Large intestine (tissue), 3 donors: ENCODE results near the gene RAB40AL. TPM values are rescaled to one million over a fixed set of nuclear protein-coding genes. Genes with fewer than 3 reads are reported as not detected.
"Not testable (repeated sequence)": the region's sequence is repeated elsewhere in the genome, so short reads cannot be mapped to it uniquely, and the experiment has no call there.

Experiments
- DNase-seq, 2 donors: peaks; one replicate each; pipeline versions ENCODE4 v3.0.0 to v3.0.0-alpha.2; 2013
- H3K27ac ChIP-seq: one replicate; pipeline ENCODE4 v1.5.1; 2013; ENCODE audit warnings: low read length
- H3K27me3 ChIP-seq: 2 replicates; pipeline ENCODE4 v1.6.1; 2013; ENCODE audit warnings: low read length; ENCODE audit not compliant: control insufficient read depth, insufficient read depth
- H3K36me3 ChIP-seq: 2 replicates; pipeline ENCODE4 v1.6.1; 2013; ENCODE audit warnings: low read length; ENCODE audit not compliant: control insufficient read depth, insufficient read depth
- H3K4me1 ChIP-seq: one replicate; pipeline ENCODE4 v1.6.1; 2013; ENCODE audit warnings: low read length; ENCODE audit not compliant: control insufficient read depth, insufficient read depth
- H3K4me3 ChIP-seq: one replicate; pipeline ENCODE4 v1.5.1; 2013; ENCODE audit warnings: low read length
- H3K9me3 ChIP-seq: one replicate; pipeline ENCODE4 v1.6.1; 2013; ENCODE audit warnings: mild to moderate bottlenecking, low read depth, low read length, moderate library complexity; ENCODE audit not compliant: control insufficient read depth
- WGBS: methylation state at CpG from one replicate; pipeline ENCODE4 v1.1.5; 2013; ENCODE audit warnings: low lambda C conversion rate; ENCODE audit not compliant: insufficient coverage; 5-methylcytosine and 5-hydroxymethylcytosine counted together
- polyA plus RNA-seq: library from polyadenylated mRNA; unstranded; fragments of 120-200 nt; gene quantifications from one replicate; pipeline ENCODE4 v1.2.1, GENCODE V29; 2013

Gene RAB40AL
- polyA plus RNA-seq, 1 donor, result 0.25 TPM

DNA sequence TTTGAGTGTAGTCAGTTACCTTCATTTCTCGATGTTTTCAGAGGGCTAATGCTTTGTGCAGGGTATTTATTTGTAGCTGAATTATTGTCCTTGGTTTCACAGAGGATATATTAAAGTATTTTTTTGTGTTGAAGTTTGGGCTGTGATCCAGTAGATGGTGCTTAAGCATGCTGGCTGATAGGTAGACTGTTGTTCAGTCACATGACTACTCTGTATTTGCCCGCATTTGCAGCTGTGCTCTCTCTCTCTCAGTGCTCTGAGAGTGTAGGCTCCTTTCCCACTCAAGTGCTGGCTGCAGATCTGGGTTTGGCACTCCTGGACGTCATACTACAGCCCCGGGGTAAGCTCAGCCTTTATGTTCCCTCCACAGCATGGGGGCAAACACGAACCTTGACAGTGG is 21.7 kb downstream of the RAB40AL start:
- no CpG with 5 or more reads among the region's 5 CpGs for WGBS
- H3K36me3 ChIP-seq, result no peaks in the 10 kb centered on the region
- peak in 1 of 2 donors; percentile 6 for DNase-seq
- H3K27ac ChIP-seq, result no peak overlapping the region
- H3K27me3 ChIP-seq, result no peaks in the 10 kb centered on the region
- H3K9me3 ChIP-seq, result no peaks in the 10 kb centered on the region
- H3K4me3 ChIP-seq, result no peak overlapping the region
- peaks cover 5% of the 10 kb centered on the region for H3K4me1 ChIP-seq

DNA sequence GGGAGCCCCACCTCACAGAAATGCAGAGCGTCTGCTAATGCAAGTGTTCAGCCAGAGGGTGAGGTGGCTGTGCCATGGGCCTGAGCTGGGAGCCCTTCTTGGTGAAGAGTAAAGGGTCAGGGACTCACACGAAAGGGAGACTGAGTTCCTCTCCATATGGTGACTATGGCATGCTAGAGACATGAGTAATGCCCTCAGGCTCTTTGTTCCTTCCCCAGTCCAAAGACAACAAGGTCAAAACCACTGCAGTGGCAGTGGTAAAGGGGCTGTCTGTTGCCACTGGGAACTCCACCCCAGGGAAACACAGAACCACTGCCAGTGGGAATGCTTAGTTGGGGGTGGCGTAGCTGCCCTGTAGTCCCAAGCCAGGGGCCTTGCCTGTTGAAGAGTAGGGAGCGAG is 22.4 kb downstream of the RAB40AL start:
- Histone ChIP-seq H3K27ac (no peak overlapping the region), H3K4me3 (no peak overlapping the region), H3K36me3 (no peaks in the 10 kb centered on the region), H3K4me1 (peaks cover 5% of the 10 kb centered on the region), H3K9me3 (no peaks in the 10 kb centered on the region), H3K27me3 (no peaks in the 10 kb centered on the region)
- no CpG with 5 or more reads among the region's 4 CpGs for WGBS
- no peak for DNase-seq

DNA sequence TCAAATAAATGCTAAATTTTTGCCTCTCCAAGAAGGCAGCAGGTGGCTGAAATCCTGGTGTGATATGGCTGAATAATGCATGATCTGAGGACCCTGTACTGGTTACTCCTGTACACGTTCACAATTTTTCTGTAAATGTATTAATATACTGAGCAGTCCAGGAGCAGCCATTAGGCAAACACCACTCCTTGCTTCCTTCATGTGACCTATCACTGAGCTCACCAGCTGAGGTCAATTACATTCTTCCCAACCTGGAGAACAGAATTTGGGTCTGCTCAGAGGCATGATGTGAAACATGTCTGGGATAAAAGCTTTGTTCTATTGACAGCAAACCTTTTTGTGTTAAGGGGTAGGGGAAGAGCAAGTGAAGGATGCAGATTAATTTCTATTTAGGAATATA is 26.9 kb downstream of the RAB40AL start:
- Histone ChIP-seq H3K36me3 (no peaks in the 10 kb centered on the region), H3K27ac (no peak overlapping the region), H3K9me3 (no peaks in the 10 kb centered on the region), H3K4me1 (peaks cover 5% of the 10 kb centered on the region), H3K27me3 (no peaks in the 10 kb centered on the region), H3K4me3 (no peak overlapping the region)
- DNase-seq, result no peak
- no CpG with 5 or more reads among the region's 1 CpG for WGBS

DNA sequence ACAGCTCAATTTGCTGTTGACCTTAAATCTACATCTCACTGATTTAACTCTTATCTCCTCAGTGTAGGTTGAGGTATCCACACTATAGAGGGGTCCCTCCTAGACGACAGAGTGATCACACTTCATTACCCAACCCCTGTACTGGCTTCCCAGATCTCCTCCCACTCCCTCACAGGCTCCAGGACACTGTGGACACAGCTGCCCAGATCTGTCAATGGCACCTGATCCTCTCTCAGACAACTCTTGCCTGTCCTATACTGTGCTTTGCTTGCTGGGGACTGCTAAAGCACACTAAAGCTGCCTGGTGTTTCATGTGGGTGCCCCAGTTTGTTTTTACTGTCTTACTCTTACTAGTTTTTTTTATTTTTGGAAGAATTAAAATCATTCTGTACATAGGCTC is 27.9 kb downstream of the RAB40AL start:
- Histone ChIP-seq H3K27me3 (no peaks in the 10 kb centered on the region), H3K27ac (no peak overlapping the region)
- no CpG with 5 or more reads among the region's 1 CpG for WGBS

DNA sequence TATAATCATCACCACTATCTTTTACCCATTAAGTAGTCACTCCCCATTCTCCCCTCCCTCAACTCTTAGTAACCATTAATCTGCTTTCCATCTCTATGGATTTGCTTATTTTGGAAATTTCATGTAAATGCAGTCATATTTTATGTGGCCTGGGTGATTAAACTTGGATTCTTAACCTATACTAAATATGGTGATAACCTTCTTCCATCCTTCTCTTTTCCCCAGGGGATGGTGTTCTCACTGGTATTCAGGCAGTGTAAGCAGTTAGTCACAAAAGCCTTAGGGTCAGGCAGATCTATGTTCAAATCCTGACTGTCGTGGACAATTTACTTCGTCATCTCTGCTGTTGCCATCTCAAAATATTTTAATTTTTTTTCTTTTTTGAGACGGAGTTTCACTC is 29.6 kb downstream of the RAB40AL start:
- no CpG with 5 or more reads among the region's 3 CpGs for WGBS
- DNase-seq, result no peak
- no peaks in the 10 kb centered on the region for H3K27me3 ChIP-seq
- no peaks in the 10 kb centered on the region for H3K36me3 ChIP-seq
- H3K27ac ChIP-seq, result no peak overlapping the region
- no peak overlapping the region for H3K4me3 ChIP-seq
- H3K4me1 ChIP-seq, result no peaks in the 10 kb centered on the region
- H3K9me3 ChIP-seq, result no peaks in the 10 kb centered on the region

More for the DNA sequence above, 27.9 kb downstream of the RAB40AL start:
- Histone ChIP-seq H3K9me3 (no peaks in the 10 kb centered on the region), H3K4me3 (no peak overlapping the region), H3K36me3 (no peaks in the 10 kb centered on the region), H3K4me1 (no peaks in the 10 kb centered on the region)
- no peak for DNase-seq

DNA sequence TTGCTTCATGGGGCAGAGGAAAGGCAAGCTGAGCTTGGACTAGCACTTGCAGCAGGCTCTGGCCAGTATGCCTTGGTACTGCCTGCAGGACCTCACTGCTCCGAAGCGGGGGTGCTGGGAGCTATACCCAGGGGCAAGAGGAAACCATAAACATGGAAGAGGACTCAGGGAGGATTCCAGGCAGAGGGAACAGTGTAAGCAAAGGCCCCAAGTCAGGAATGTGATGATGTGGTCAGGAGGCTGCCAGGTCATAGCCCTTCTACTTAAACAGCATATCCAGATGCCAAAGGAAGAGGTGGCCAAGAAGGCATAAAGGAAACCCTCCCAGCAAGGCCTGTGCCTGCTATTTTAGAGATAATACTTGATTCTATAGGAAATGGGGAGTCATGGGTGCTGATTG is 31.1 kb downstream of the RAB40AL start:
- H3K27me3 ChIP-seq, result no peaks in the 10 kb centered on the region
- no peak for DNase-seq
- H3K27ac ChIP-seq, result no peak overlapping the region
- H3K4me1 ChIP-seq, result no peaks in the 10 kb centered on the region
- H3K9me3 ChIP-seq, result no peaks in the 10 kb centered on the region
- no CpG with 5 or more reads among the region's 2 CpGs for WGBS
- no peaks in the 10 kb centered on the region for H3K36me3 ChIP-seq
- H3K4me3 ChIP-seq, result no peak overlapping the region

DNA sequence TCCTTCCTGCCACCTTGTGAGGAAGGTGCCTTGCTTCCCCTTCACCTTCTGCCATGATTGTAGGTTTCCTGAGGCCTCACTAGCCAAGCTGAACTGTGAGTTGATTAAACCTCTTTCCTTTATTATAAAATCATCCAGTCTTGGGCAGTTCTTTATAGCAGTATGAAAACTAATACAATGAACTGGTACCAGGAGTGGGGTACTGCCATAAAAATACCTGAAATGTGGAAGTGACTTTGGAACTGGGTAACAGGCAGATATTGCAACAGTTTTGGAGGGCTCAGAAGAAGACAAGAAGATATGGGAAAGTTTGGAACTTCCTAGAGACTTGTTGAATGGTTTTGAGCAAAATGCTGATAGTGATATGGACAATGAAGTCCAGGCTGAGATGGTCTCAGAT is 34.5 kb downstream of the RAB40AL start:
- not testable (repeated sequence) for H3K27me3 ChIP-seq, H3K27ac ChIP-seq, H3K4me1 ChIP-seq, H3K36me3 ChIP-seq, H3K4me3 ChIP-seq, DNase-seq, H3K9me3 ChIP-seq

DNA sequence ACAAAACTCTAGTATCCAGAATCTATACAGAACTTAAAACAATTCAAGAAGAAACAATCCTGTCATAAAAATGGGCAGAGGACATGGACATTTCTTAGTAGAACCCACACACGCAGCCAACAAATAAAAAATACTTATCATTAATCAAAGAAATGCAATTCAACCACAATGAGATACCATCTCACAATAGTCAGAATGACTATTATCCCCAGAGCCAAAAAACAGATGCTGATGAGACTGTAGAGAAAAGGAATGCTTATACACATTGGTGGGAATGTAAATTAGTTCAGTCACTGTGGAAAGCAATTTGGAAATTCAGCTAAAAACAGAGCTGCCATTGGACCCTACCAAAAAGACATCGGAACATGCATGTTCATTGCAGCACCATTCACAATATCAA is 37.9 kb downstream of the RAB40AL start:
- H3K9me3 ChIP-seq, result no peaks in the 10 kb centered on the region
- no CpG with 5 or more reads among the region's 2 CpGs for WGBS
- H3K4me3 ChIP-seq, result no peak overlapping the region
- H3K27ac ChIP-seq, result no peak overlapping the region
- H3K27me3 ChIP-seq, result no peaks in the 10 kb centered on the region
- no peaks in the 10 kb centered on the region for H3K36me3 ChIP-seq
- no peak for DNase-seq
- H3K4me1 ChIP-seq, result no peaks in the 10 kb centered on the region

DNA sequence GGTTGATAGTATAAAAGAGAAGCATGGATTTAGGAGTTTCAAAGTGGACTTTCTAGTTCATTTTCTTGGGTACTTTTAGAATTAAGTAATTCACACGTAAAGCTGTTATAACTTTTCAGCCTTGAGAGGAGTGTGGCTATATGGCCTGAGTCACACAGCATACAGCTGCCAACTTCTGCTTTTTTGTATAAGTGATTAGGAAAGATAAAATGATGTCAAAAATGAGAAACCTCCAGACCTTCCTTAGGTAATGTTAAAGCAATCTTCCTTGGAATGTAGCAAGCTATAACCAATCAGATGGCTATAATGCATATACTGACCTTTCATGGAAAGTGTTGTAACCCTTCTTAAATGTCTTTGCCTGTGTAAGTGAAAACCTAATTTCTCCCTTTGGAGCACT is 39.2 kb downstream of the RAB40AL start:
- DNase-seq, result no peak
- no peaks in the 10 kb centered on the region for H3K9me3 ChIP-seq
- H3K36me3 ChIP-seq, result no peaks in the 10 kb centered on the region
- no peak overlapping the region for H3K27ac ChIP-seq
- H3K27me3 ChIP-seq, result no peaks in the 10 kb centered on the region
- no CpG with 5 or more reads among the region's 1 CpG for WGBS
- no peak overlapping the region for H3K4me3 ChIP-seq
- no peaks in the 10 kb centered on the region for H3K4me1 ChIP-seq

DNA sequence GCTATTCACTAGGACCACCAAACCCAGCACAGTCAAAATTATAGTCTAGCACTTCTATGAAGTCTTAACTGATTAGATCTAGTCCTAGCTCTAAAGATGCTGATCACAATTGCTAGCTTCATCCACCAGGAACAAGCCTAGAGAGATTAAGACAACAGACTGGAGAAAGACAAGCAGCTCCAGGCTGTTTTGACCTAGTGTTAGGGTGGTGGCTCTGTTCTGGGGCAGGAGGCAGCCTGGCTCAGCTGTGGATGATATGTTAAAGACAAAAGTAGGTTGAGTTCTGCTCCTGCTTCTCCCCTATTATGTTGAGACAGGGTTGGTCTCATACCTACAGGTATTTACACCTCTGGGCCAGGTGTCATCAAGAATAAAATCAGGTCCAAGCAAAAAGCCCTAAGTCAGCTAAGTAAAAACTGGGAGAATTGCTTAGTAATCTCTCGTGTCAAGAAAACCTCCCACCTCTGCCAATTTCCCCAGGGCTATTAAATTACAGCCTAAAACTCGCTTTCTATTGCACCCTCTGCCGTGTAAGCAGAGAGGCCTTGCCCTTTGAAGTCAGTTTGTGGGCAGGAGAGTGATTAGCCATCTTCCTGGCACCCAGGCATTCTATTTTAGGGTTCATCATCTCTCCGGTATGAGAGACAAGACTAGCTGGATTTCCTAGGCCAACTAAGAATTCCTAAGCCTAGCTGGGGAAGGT is 39.9 kb downstream of the RAB40AL start:
- no peaks in the 10 kb centered on the region for H3K4me1 ChIP-seq
- no peak overlapping the region for H3K4me3 ChIP-seq
- no peaks in the 10 kb centered on the region for H3K9me3 ChIP-seq
- H3K27me3 ChIP-seq, result no peaks in the 10 kb centered on the region
- no peaks in the 10 kb centered on the region for H3K36me3 ChIP-seq
- DNase-seq, result no peak
- no peak overlapping the region for H3K27ac ChIP-seq
- no CpG with 5 or more reads among the region's 4 CpGs for WGBS

DNA sequence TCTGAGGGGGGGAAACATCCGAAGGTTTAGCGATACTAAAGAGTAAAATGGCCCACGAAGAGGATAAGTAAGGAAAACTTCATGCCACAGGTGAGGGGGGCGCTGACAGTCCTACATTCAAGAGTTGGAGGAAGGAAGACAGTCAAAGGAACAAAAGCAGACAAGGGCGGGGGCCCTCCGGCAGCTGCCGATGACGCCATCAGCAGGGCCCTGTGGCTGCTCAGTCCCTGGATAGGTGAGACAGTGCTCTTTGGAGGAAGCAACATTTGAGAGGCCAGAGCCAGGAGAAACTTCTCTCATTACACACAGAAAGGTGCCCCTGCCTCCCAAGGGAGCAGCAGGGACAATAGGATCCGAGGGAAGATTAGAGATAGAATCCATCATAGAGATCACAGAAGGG is 41.5 kb downstream of the RAB40AL start:
- Histone ChIP-seq H3K9me3 (no peaks in the 10 kb centered on the region), H3K4me3 (no peak overlapping the region), H3K27me3 (no peaks in the 10 kb centered on the region), H3K4me1 (no peaks in the 10 kb centered on the region), H3K27ac (no peak overlapping the region), H3K36me3 (no peaks in the 10 kb centered on the region)
- WGBS, result no CpG with 5 or more reads among the region's 9 CpGs
- no peak for DNase-seq
